Right forelimb (tissue), 1 donor: Measurements from ENCODE around the gene TMEM178B.
"Not testable (repeated sequence)": the region's sequence is repeated elsewhere in the genome, so short reads cannot be mapped to it uniquely, and the experiment has no call there.

Experiments
- DNase-seq: peaks from one replicate; pipeline ENCODE4 v3.0.0-alpha.2; 2018

TMEM178B gene

DNA sequence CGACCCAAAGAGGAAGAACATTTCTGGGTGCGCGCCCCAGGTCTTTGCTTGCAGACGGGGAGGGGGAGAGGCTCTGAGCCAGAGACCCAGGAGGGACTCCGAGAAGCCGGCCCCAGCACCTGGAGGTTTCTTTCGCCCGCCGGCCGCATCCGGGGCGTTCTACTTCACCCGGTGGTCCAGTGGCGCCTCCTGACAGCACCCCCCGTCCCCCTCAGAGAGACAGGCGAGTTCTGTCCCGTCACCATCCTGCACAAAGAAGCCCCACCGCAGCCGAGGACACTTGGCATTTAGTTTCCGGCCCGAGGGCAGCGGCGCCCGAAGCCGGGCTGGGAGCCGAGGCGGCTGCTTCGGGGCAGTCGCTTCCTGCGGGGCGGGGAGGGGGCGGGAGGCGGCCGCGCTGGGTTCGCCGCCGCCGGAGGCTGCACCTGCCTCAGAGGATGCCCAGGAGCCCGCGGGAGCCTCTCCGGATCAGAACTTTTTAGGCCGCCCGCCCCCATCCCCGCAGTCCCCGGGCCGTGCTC, at the start of gene TMEM178B:
Gene TMEM178B (plus strand): TSS at position 424 of the 521 bp plus-strand sequence.
- no peak for DNase-seq

GRCh38 chr7:141024668-141025067, 49.2 kb upstream of the TMEM178B start:
- no peak for DNase-seq

DNA sequence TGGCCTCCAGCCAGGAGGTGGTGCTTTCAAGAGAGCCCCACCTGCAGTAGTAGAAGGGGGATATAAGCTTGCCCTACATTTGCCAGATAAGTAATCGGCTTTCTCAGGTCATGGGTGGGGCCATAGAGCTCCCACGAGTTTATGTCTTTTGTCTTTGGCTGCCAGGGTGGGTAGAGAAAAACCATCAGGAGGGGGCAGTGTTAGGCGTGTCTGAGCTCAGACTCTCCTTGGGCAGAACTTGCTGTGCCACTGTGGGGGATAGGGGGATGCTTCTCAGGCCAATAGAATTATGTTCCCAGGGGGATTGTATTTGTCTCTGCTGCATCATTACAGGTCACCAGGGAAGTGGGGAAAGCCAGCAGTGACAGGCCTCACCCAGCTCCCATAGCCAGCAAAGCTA, 46.8 kb upstream of the TMEM178B start:
- no peak for DNase-seq

- DNase-seq = no peak
These were observed 45.1 kb upstream of the TMEM178B start for GRCh38 chr7:141028767-141029166.

GRCh38 chr7:141032539-141033323, 41.1 kb upstream of the TMEM178B start:
- DNase-seq = not testable (repeated sequence)

DNA sequence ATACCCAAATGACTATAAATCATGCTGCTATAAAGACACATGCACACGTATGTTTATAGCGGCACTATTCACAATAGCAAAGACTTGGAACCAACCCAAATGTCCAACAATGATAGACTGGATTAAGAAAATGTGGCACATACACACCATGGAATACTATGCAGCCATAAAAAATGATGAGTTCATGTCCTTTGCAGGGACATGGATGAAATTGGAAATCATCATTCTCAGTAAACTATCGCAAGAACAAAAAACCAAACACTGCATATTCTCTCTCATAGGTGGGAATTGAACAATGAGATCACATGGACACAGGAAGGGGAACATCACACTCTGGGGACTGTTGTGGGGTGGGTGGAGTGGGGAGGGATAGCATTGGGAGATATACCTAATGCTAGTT, 35.8 kb upstream of the TMEM178B start:
- not testable (repeated sequence) for DNase-seq

DNA sequence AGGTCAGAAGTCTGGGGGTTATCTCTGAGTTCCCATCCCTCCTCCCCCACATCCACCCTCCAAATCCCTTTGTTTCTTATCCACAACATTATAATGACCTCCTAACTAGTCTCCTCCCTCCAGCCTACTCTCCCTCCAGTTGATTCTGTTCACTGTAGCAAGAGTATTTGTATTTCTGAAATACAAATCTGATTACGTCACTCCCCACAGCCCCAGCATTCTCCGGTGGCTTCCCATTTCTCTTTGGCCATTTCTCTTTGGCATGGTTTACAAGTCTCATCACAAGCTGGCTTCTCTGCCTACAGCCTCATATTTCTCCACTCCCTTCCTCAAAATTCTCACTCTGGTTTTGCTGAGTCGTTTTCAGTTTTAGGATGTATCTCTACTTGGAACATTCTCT, 34.5 kb upstream of the TMEM178B start:
- no peak for DNase-seq

GRCh38 chr7:141042222-141043193, 31.4 kb upstream of the TMEM178B start:
- DNase-seq = no peak

GRCh38 chr7:141043616-141044015, 30.2 kb upstream of the TMEM178B start:
- DNase-seq = no peak

DNA sequence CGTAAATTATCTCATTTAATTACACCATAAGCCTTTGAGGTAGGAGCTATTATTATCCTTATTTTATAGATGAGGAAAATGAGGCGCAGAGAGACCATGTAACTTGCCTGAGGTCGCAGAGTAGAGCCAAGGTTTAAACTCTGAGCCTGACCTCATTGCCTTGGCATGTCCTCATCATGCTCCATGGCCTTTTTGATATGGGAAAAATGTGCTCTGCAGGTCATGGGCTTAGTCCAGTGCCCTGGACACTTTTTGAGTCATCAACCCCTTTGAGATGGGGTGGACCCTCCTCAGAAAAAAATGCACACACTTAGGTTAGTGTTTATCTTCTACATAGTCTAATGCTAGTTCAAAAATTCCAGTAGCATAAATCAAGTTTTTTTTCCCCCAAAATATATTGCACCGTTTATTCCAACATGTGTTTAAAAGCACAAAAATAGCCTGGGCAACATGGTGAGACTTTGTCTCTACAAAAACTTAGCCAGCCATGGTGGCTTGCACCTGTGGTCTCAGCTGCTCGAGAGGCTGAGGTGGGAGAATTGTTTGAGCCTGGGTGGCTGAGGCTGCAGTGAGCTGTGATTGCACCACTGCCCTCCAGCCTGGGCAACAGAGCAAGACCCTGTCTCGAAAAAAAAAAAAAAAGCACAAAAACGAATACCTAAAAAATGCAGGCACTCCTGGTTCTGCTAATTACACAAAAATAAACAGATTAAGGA, 28.6 kb upstream of the TMEM178B start:
- no peak for DNase-seq

- no peak for DNase-seq
These were observed 27.8 kb upstream of the TMEM178B start for GRCh38 chr7:141045842-141046620.

DNA sequence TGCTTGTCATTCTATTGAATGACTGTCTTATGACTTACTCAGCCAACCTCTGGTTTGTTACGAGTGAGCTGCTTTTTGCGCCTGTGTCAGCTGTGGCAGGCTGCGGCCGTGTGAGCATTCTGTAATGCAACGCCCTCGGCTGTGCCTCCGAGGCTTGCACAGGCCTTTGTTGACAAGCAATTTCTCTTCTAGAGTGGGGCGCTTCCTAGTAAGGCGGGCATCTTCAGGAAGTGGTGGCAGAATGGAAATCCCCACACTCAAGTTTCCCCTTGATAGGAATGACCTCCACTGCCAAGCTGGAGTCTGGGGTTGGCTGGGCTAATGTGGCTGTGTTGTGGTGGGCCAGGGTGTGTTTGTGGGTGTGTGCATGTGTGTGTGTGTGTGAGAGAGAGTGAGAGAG, 20.2 kb upstream of the TMEM178B start:
- DNase-seq = no peak

DNA sequence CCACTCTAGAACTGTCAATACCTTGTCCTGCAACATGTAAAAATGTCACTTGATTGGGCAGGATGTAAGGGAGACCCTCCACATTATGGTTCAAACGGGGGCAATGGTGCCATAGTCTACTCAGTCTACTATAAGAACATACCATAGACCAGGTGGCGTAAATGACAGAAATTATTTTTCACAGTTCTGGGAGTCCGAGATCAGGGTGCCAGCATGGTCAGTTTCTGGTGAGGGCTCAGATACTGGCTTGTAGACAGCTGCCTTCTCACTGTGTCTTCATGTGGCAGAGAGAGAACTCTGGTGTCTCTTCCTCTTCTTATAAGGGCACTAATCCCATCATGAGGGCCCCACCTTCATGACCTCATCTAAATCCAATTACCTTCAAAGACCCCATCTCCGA, 18.7 kb upstream of the TMEM178B start:
- DNase-seq = no peak

- DNase-seq = no peak
These were observed 16.1 kb upstream of the TMEM178B start for GRCh38 chr7:141057788-141058187.

DNA sequence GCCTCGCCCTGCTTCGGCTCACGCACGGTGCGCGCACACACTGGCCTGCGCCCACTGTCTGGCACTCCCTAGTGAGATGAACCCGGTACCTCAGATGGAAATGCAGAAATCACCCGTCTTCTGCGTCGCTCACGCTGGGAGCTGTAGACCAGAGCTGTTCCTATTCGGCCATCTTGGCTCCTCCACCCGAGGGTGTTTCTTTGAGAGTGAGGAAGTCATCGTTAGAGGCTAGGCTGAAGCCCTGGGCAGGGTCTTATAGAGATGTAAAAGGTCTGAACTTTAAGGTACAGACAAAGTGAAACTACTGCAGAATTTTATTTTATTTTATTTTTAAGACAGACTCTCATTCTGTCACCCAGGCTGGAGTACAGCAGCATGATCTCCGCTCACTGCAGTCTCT, 6.0 kb upstream of the TMEM178B start:
- DNase-seq = not testable (repeated sequence)

GRCh38 chr7:141071260-141071854, 2.5 kb upstream of the TMEM178B start:
- DNase-seq = no peak

- no peak for DNase-seq
These were observed 1.9 kb upstream of the TMEM178B start for GRCh38 chr7:141071855-141072547.

- DNase-seq = peak; percentile 54
These were observed 1.2 kb upstream of the TMEM178B start for GRCh38 chr7:141072548-141073172.

DNA sequence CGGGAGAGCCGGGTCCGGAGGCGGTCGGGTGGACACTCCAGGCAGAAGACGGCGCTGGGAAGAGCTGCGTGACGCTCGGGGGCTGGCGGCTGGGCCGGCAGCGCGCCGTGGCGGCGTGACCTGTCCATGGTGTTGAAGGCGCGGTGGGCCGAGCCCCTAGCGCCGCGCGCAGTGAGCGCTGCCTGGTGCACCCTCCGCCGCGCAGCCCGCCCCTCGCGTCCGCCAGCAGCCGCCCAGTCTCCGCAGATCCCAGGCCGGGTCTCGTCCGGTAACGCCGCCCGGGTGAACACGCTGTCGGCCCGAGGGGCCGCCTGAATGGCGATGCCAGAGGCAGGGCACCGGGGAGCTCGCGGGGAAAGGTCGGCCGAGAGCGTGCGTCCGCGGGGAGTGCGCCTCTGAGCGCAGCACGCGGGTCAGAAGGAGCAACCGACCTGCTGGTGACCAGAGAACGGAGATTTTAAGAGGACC, 657 bp upstream of the TMEM178B start:
- DNase-seq = peak; percentile 58
